D721Med (cell line): ENCODE measurements around the gene SOS1.

ENCODE experiments used
- DNase-seq: peaks from one replicate; pipeline ENCODE4 v3.0.0; 2011; ENCODE audit warnings: low spot score; ENCODE audit not compliant: insufficient read length
- FAIRE-seq: peaks from 2 replicates; lab custom pipeline; 2011; peaks lifted over from hg19 to GRCh38; lab: Jason Lieb, UNC
- CTCF ChIP-seq: IDR thresholded peaks from 2 replicates; pipeline ENCODE4 v1.5.1; 2012; ENCODE audit warnings: mild to moderate bottlenecking, control low read depth; ENCODE audit not compliant: insufficient read depth; ENCODE audit errors: missing control alignments

Gene SOS1

GRCh38 chr2:39023649-39024048 is 97.2 kb downstream of the SOS1 start:
- TF ChIP-seq CTCF = no peak
- no peak for DNase-seq
- no peak for FAIRE-seq

GRCh38 chr2:39022642-39023235 is 98.1 kb downstream of the SOS1 start:
- DNase-seq = no peak
- no peak for FAIRE-seq
- no peak for TF ChIP-seq CTCF

- TF ChIP-seq CTCF = no peak
- FAIRE-seq (no peak), DNase-seq (no peak)
These were observed 100.5 kb downstream of the SOS1 start for GRCh38 chr2:39020383-39020782.

- no peak for FAIRE-seq
- no peak for TF ChIP-seq CTCF
- no peak for DNase-seq
These were observed 102.2 kb downstream of the SOS1 start for GRCh38 chr2:39018638-39019037.

GRCh38 chr2:39017334-39017733 is 103.5 kb downstream of the SOS1 start:
- no peak for TF ChIP-seq CTCF
- DNase-seq = no peak
- FAIRE-seq = no peak

- no peak for FAIRE-seq
- DNase-seq = no peak
- TF ChIP-seq CTCF = no peak
These were observed 105.4 kb downstream of the SOS1 start for GRCh38 chr2:39015424-39015823.

- no peak for TF ChIP-seq CTCF
- FAIRE-seq = no peak
- no peak for DNase-seq
These were observed 107.0 kb downstream of the SOS1 start for GRCh38 chr2:39013871-39014270.
